ENCODE data around the gene TOGARAM2.

TOGARAM2 gene

GRCh38 chr2:29014331-29014730 is 33.2 kb downstream of the TOGARAM2 start:
- DNase-seq (ENCODE audit: low spot score): no peak
- Histone ChIP-seq H3K27ac (peak overlapping the region in 1 of 2 donors; percentile 22), H3K4me3 (no peak overlapping the region)
- TF ChIP-seq CTCF (IDR thresholded peaks at IDR 0.05): no peak

DNA sequence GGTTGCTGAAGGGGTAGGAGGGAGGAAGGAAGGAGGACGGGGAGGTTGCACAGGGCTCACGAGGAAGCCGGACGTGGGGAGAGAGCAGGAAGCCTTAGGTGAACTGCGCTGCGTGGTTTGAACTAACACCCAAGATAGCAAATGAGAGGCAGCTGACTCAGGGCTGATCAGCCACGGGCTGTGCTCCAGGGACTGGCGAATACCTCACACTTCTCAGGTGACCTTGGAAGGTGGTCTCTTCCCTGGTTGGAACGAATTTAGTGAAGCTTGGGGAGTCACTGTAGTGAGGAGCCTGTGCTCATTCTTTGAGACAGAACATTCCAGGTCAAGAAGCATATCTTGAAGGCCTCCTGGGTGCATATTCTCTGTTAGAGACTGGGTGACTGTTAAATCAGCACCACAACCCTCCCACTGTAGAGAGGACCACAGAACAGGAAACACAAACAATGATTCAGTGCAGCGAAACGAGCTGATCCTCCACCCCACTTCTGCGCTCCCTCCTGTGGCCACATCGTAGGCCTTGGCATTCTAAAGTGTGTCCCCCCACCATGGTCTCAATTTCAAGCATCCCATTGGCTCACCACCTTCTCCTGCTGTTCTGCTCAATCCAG is 33.8 kb downstream of the TOGARAM2 start:
- no peak for DNase-seq (ENCODE audit: low spot score)
- Histone ChIP-seq H3K4me3 (no peak overlapping the region), H3K27ac (no peak overlapping the region)

GRCh38 chr2:29015701-29016470 is 34.8 kb downstream of the TOGARAM2 start:
- TF ChIP-seq CTCF (IDR thresholded peaks at IDR 0.05): no peak
- peak overlapping the region in 1 of 2 donors; percentile 36 for H3K27ac ChIP-seq
- no peak overlapping the region for H3K4me3 ChIP-seq

More for the DNA sequence above, 33.8 kb downstream of the TOGARAM2 start:
- no peak for TF ChIP-seq CTCF (IDR thresholded peaks at IDR 0.05)

DNA sequence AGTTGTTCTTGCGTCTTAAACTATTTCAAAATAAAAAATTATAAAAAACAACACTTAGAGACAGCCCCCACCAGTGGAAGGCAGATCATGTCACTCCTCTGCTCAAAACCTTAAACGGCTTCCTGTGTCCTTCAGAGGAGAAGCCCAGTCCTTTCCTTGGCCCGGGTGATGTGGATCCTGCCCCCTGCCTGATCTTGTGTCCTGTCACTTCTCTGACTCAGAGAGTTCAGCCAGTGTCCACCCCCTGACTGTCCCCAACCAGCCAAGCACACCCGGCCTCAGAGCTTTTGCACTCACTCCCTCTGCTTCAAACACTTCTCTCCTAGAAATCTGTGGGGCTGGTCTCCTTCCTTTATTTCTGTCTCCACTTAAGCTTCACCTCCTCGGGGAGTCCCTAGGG is 35.4 kb downstream of the TOGARAM2 start:
- DNase-seq (ENCODE audit: low spot score): no peak
- Histone ChIP-seq H3K4me3 (no peak overlapping the region), H3K27ac (no peak overlapping the region)
- TF ChIP-seq CTCF (IDR thresholded peaks at IDR 0.05): no peak

More at GRCh38 chr2:29015701-29016470, 34.8 kb downstream of the TOGARAM2 start:
- DNase-seq (ENCODE audit: low spot score): no peak

- TF ChIP-seq CTCF (IDR thresholded peaks at IDR 0.05): no peak
- H3K4me3 ChIP-seq: no peak overlapping the region
- DNase-seq (ENCODE audit: low spot score): no peak
- no peak overlapping the region for H3K27ac ChIP-seq
These were observed 36.8 kb downstream of the TOGARAM2 start for GRCh38 chr2:29017716-29018435.

- no peak for TF ChIP-seq CTCF (IDR thresholded peaks at IDR 0.05)
- H3K27ac ChIP-seq: no peak overlapping the region
- no peak overlapping the region for H3K4me3 ChIP-seq
- DNase-seq (ENCODE audit: low spot score): no peak
These were observed 40.8 kb downstream of the TOGARAM2 start for GRCh38 chr2:29021886-29022285.
